Measurements from ENCODE around the gene PPARD.

DNA sequence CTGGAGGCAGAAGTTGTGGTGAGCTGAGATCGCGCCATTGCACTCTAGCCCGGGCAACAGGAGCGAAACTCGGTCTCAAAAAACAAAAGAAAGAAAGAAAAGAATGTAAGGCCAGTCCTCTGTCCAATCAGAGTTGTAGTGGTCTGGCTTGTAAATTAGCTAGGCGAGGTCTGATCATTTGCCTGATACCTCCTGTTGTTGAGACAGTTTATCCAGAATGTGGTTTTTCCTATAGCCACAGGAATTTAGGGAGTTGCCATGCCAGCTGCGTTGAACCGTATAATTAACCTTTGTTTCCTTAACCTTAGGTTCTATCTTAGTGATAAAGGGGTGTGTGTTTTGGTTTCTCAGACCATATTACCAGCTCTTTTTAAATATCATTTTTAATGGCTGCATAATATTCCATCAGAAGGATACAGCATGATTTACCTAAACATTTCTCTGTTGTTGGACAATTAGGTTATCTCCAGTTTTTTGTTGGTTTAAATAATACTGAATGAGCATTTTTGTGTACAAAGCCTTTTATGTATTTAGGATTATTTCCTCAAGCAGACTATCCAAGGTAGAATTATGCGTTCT is 11.7 kb upstream of the PPARD start:
- TF ChIP-seq, protein P1, sequence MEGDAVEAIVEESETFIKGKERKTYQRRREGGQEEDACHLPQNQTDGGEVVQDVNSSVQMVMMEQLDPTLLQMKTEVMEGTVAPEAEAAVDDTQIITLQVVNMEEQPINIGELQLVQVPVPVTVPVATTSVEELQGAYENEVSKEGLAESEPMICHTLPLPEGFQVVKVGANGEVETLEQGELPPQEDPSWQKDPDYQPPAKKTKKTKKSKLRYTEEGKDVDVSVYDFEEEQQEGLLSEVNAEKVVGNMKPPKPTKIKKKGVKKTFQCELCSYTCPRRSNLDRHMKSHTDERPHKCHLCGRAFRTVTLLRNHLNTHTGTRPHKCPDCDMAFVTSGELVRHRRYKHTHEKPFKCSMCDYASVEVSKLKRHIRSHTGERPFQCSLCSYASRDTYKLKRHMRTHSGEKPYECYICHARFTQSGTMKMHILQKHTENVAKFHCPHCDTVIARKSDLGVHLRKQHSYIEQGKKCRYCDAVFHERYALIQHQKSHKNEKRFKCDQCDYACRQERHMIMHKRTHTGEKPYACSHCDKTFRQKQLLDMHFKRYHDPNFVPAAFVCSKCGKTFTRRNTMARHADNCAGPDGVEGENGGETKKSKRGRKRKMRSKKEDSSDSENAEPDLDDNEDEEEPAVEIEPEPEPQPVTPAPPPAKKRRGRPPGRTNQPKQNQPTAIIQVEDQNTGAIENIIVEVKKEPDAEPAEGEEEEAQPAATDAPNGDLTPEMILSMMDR (IDR thresholded peaks at IDR 0.05; ENCODE audit: insufficient read depth, low read depth, low read length) = no peak
- TF ChIP-seq EZH2 (IDR thresholded peaks at IDR 0.05; ENCODE audit: insufficient read depth, low read length) = no peak
